Fibroblast of the conjunctiva (primary cell): Measurements from ENCODE around the gene CTBP2.
"Not testable (repeated sequence)": the region's sequence is repeated elsewhere in the genome, so short reads cannot be mapped to it uniquely, and the experiment has no call there.

Experiments
- DNase-seq: peaks from one replicate; pipeline ENCODE4 v3.0.0-alpha.2; 2010; ENCODE audit warnings: low read depth

The CTBP2 gene

GRCh38 chr10:125158601-125159485 is 1.5 kb downstream of the CTBP2 start:
- DNase-seq = no peak

GRCh38 chr10:125158275-125158600 is 2.1 kb downstream of the CTBP2 start:
- DNase-seq = no peak

GRCh38 chr10:125157505-125157904 is 2.9 kb downstream of the CTBP2 start:
- DNase-seq = no peak

- DNase-seq = no peak
Observed at GRCh38 chr10:125156739-125157480, 3.5 kb downstream of the CTBP2 start.

- DNase-seq = no peak
Observed at GRCh38 chr10:125156196-125156595, 4.2 kb downstream of the CTBP2 start.

- DNase-seq = no peak
Observed at GRCh38 chr10:125155101-125155500, 5.3 kb downstream of the CTBP2 start.

- DNase-seq = no peak
Observed at GRCh38 chr10:125154529-125154928, 5.8 kb downstream of the CTBP2 start.

GRCh38 chr10:125153703-125154490 is 6.5 kb downstream of the CTBP2 start:
- DNase-seq = no peak

- DNase-seq = no peak
Observed at GRCh38 chr10:125152450-125153368, 7.7 kb downstream of the CTBP2 start.

- DNase-seq = no peak
Observed at GRCh38 chr10:125151553-125152449, 8.6 kb downstream of the CTBP2 start.

- DNase-seq = no peak
Observed at GRCh38 chr10:125151170-125151552, 9.2 kb downstream of the CTBP2 start.

- DNase-seq = not testable (repeated sequence)
Observed at GRCh38 chr10:125150376-125151083, 9.8 kb downstream of the CTBP2 start.

GRCh38 chr10:125149680-125150047 is 10.7 kb downstream of the CTBP2 start:
- DNase-seq = no peak

- DNase-seq = peak; percentile 41
Observed at GRCh38 chr10:125149036-125149679, 11.2 kb downstream of the CTBP2 start.

- DNase-seq = no peak
Observed at GRCh38 chr10:125148528-125148927, 11.8 kb downstream of the CTBP2 start.

- no peak for DNase-seq
Observed at GRCh38 chr10:125147971-125148439, 12.4 kb downstream of the CTBP2 start.

GRCh38 chr10:125146791-125147579 is 13.4 kb downstream of the CTBP2 start:
- no peak for DNase-seq

- DNase-seq = no peak
Observed at GRCh38 chr10:125145636-125146035, 14.7 kb downstream of the CTBP2 start.
